IMR-90 (cell line): Measurements from ENCODE around the gene SYAP1. TPM values are rescaled to one million over a fixed set of nuclear protein-coding genes. Genes with fewer than 3 reads are reported as not detected.

ENCODE experiments used
- ATAC-seq: fragments of 200-7000 bp; cut with Tn5 transposase; 2 replicates; pipeline ENCODE4 v1.9.1; 2020; ENCODE audit warnings: low read depth, mild to moderate bottlenecking, moderate library complexity
- BruUV-seq: library from RNA; stranded (reverse); fragments of 400-500 nt; replicated peaks from 2 replicates; lab custom pipeline; 2021; lab: Mats Ljungman, UMichigan
- CTCF ChIA-PET: fragments of 300-600 bp; formaldehyde crosslinking; extraction: SDS; loops from one replicate; lab custom pipeline; 2021; ENCODE audit warnings: antibody characterized with exemption; lab: Yijun Ruan, JAX
- POLR2A ChIA-PET: fragments of 300-600 bp; sonication (Branson Sonifier 250); formaldehyde crosslinking; loops from one replicate; lab custom pipeline; 2022; ENCODE audit warnings: antibody characterized with exemption; ENCODE audit not compliant: unreplicated experiment; lab: Charles Lee
- DNase-seq: peaks from one replicate; pipeline ENCODE4 v3.0.0; 2013
- H2AFZ ChIP-seq: replicated peaks from 2 replicates; pipeline ENCODE3; 2013; ENCODE audit warnings: low read length, mild to moderate bottlenecking; ENCODE audit not compliant: poor library complexity
- H2AK5ac ChIP-seq: 2 replicates; pipeline ENCODE4 v1.6.1; 2013; ENCODE audit warnings: low read depth, low read length, inconsistent platforms
- H2AK9ac ChIP-seq: replicated peaks from 2 replicates; pipeline ENCODE3; 2013; ENCODE audit warnings: mild to moderate bottlenecking, low read depth, low read length, moderate library complexity; ENCODE audit not compliant: poor library complexity
- H2BK120ac ChIP-seq: 2 replicates; pipeline ENCODE4 v1.6.1; 2013; ENCODE audit warnings: low read depth, low read length, inconsistent platforms
- H2BK15ac ChIP-seq: 3 replicates; pipeline ENCODE4 v1.6.1; 2013; ENCODE audit warnings: low read depth, low read length, inconsistent platforms
- H2BK20ac ChIP-seq: 2 replicates; pipeline ENCODE4 v1.6.1; 2013; ENCODE audit warnings: low read depth, mild to moderate bottlenecking, inconsistent platforms, low read length, moderate library complexity
- H2BK5ac ChIP-seq: 2 replicates; pipeline ENCODE4 v1.6.1; 2013; ENCODE audit warnings: mild to moderate bottlenecking, low read depth, low read length, inconsistent platforms; ENCODE audit not compliant: poor library complexity, severe bottlenecking
- H3K14ac ChIP-seq: replicated peaks from 2 replicates; pipeline ENCODE4 v1.6.1; 2013; ENCODE audit warnings: low read depth, low read length, inconsistent platforms
- H3K18ac ChIP-seq: 2 replicates; pipeline ENCODE4 v1.6.1; 2013; ENCODE audit warnings: low read depth, low read length, control low read depth
- H3K23ac ChIP-seq: 2 replicates; pipeline ENCODE4 v1.6.1; 2013; ENCODE audit warnings: low read depth, low read length, inconsistent platforms
- H3K27ac ChIP-seq: 2 replicates; pipeline ENCODE4 v1.5.1; 2013; ENCODE audit warnings: mild to moderate bottlenecking, control low read depth, low read length; ENCODE audit not compliant: insufficient read depth
- H3K27me3 ChIP-seq: 2 replicates; pipeline ENCODE4 v1.6.1; 2013; ENCODE audit warnings: low read length; ENCODE audit not compliant: control insufficient read depth, insufficient read depth
- H3K36me3 ChIP-seq: 2 replicates; pipeline ENCODE4 v1.6.1; 2013; ENCODE audit warnings: low read length, mixed read lengths; ENCODE audit not compliant: control insufficient read depth, insufficient read depth
- H3K4ac ChIP-seq: 2 replicates; pipeline ENCODE4 v1.6.1; 2013; ENCODE audit warnings: low read depth, low read length, inconsistent platforms
- H3K4me1 ChIP-seq: 2 replicates; pipeline ENCODE4 v1.6.1; 2013; ENCODE audit warnings: low read length, mixed read lengths; ENCODE audit not compliant: control insufficient read depth, insufficient read depth
- H3K4me2 ChIP-seq: 2 replicates; pipeline ENCODE4 v1.6.1; 2013; ENCODE audit warnings: low read depth, mild to moderate bottlenecking, control low read depth, low read length, moderate library complexity
- H3K4me3 ChIP-seq: 2 replicates; pipeline ENCODE4 v1.5.1; 2013; ENCODE audit warnings: low read depth, mild to moderate bottlenecking, control low read depth, low read length, moderate library complexity; ENCODE audit not compliant: insufficient read depth
- H3K56ac ChIP-seq: 2 replicates; pipeline ENCODE4 v1.6.1; 2013; ENCODE audit warnings: low read length, inconsistent platforms; ENCODE audit not compliant: insufficient read depth; ENCODE audit errors: extremely low read depth
- H3K79me1 ChIP-seq, 2 experiments: 2 replicates each; pipeline ENCODE4 v1.6.1; 2013; ENCODE audit warnings: low read length in 2 of 2, inconsistent platforms in 1 of 2, low read depth in 1 of 2
- H3K9ac ChIP-seq: 2 replicates; pipeline ENCODE4 v1.6.1; 2013; ENCODE audit warnings: low read depth, low read length, control low read depth
- H3K9me1 ChIP-seq: 2 replicates; pipeline ENCODE4 v1.6.1; 2013; ENCODE audit warnings: low read length, inconsistent platforms; ENCODE audit not compliant: insufficient read depth
- H3K9me3 ChIP-seq: 2 replicates; pipeline ENCODE4 v1.6.1; 2013; ENCODE audit warnings: low read length; ENCODE audit not compliant: control insufficient read depth, insufficient read depth
- H4K20me1 ChIP-seq: 2 replicates; pipeline ENCODE4 v1.6.1; 2013; ENCODE audit warnings: low read length, inconsistent platforms; ENCODE audit not compliant: insufficient read depth
- H4K5ac ChIP-seq: 2 replicates; pipeline ENCODE4 v1.6.1; 2013; ENCODE audit warnings: mild to moderate bottlenecking, low read depth, low read length, control low read depth
- H4K8ac ChIP-seq, 2 experiments: 2 replicates each; pipeline ENCODE4 v1.6.1; 2013; ENCODE audit warnings: low read depth in 2 of 2, low read length in 2 of 2, control low read depth in 1 of 2, inconsistent platforms in 1 of 2
- H4K91ac ChIP-seq: 2 replicates; pipeline ENCODE4 v1.6.1; 2013; ENCODE audit warnings: low read depth, low read length, inconsistent platforms; ENCODE audit not compliant: insufficient read depth
- BHLHE40 ChIP-seq: fragments of 150-350 bp; IDR thresholded peaks from 2 replicates; pipeline ENCODE4 v1.6.1; 2016; ENCODE audit warnings: mild to moderate bottlenecking, low read depth, low read length
- CTCF ChIP-seq: conservative IDR thresholded peaks from 2 replicates; pipeline ENCODE4 v1.5.1; 2012; ENCODE audit warnings: mild to moderate bottlenecking, low read depth, low read length, improper control_type of control experiment
- MAFK ChIP-seq: IDR thresholded peaks from 2 replicates; pipeline ENCODE4 v1.6.1; 2012; ENCODE audit warnings: low read depth, low read length, improper control_type of control experiment
- MXI1 ChIP-seq: IDR thresholded peaks from 2 replicates; pipeline ENCODE4 v1.6.1; 2012; ENCODE audit warnings: low read depth, mild to moderate bottlenecking, low read length, moderate library complexity, borderline replicate concordance
- NFE2L2 ChIP-seq: fragments of 150-350 bp; IDR thresholded peaks from 2 replicates; pipeline ENCODE4 v1.6.1; 2016; ENCODE audit warnings: low read depth, mild to moderate bottlenecking, low read length
- RAD21 ChIP-seq: IDR thresholded peaks from 2 replicates; pipeline ENCODE4 v1.6.1; 2012; ENCODE audit warnings: low read length, improper control_type of control experiment
- RFX5 ChIP-seq: IDR thresholded peaks from 2 replicates; pipeline ENCODE4 v1.8.0; 2012; ENCODE audit warnings: low read depth, mild to moderate bottlenecking, low read length, moderate library complexity
- WGBS, 2 experiments: methylation state at CpG; one replicate each; pipeline versions ENCODE4 v1.1.5 to v1.1.7; 2013; ENCODE audit warnings: missing lambda C conversion rate in 2 of 2; ENCODE audit not compliant: insufficient read length in 1 of 2; ENCODE audit errors: extremely low coverage in 2 of 2; 5-methylcytosine and 5-hydroxymethylcytosine counted together
- dilution Hi-C: fragments of 300-500 bp; cut with HindIII; formaldehyde crosslinking; loops from one replicate; pipeline ENCODE4 v1.14.3; 2018; ENCODE audit warnings: low sequenced_read_pairs; ENCODE audit not compliant: unreplicated experiment
- in situ Hi-C: fragments of 300-500 bp; cut with MboI; formaldehyde crosslinking; loops from 3 replicates; pipeline ENCODE4 v1.14.3; 2019; ENCODE audit warnings: low sequenced_read_pairs, inconsistent platforms, mixed read lengths
- intact Hi-C: fragments of 100-400 bp; cut with micrococcal nuclease; formaldehyde crosslinking; loops from 2 replicates; pipeline ENCODE4 v1.10.0; 2022
- polyA plus RNA-seq, 3 experiments: library from polyadenylated mRNA; depleted of rRNA; stranded (reverse); fragments of >200 nt; gene quantifications; 2 replicates each; pipeline ENCODE4 v1.2.3, GENCODE V29; 2012; ENCODE audit warnings: low replicate concordance in 1 of 3
- total RNA-seq: library from RNA; depleted of rRNA; stranded (reverse); fragments of >200 nt; gene quantifications from 2 replicates; pipeline ENCODE4 v1.2.3, GENCODE V29; 2012

The SYAP1 gene
- total and polyA plus RNA-seq, 2 of the 4 experiments (the other 2 are of a cell fraction), result 17.7 to 35.0 TPM

DNA sequence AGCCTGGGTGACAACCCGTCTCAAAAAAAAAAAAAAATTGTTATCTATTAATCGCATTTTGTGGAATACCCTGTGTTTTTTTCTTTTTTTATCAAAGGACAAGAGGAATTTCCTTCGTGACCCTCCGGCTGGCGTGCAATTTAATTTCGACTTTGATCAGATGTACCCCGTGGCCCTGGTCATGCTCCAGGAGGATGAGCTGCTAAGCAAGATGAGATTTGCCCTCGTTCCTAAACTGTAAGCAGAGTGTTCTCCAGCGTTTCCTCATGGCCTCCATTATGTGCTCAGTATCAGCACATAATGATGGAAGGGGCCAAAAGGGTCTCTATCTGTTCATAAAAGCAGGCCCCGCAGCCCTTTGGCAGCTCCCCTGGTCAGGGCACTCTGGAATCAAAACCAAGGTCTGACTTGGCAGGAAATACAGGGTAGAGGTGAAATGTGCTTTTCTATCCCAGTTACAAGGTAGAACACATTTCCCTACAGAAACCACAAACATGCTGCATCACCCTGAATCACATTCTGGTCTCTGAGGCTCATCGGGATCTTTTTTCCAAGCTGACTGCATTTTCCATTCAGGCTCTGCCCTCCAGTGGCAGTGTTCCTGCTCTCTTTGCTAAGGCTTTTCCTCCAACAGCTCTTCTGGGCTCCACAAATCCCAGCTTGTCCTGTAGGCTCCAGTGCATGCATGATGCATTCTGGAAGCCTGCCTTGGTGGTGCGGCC, 24.4 kb downstream of the SYAP1 start:
- BruUV-seq, result no TSS peak
- no peak overlapping the region for H3K18ac ChIP-seq
- no peak overlapping the region for H4K91ac ChIP-seq
- no peaks in the 10 kb centered on the region for H3K4me1 ChIP-seq
- in situ Hi-C loops, result no loop called here
- H4K20me1 ChIP-seq, result peaks cover 3% of the 10 kb centered on the region; the same call in 1 of the 2 replicates
- no peak overlapping the region for H2AFZ ChIP-seq
- no peak overlapping the region for H2AK9ac ChIP-seq
- no peak overlapping the region for H3K4me3 ChIP-seq
- H3K14ac ChIP-seq, result no peak overlapping the region
- no peak overlapping the region for H4K5ac ChIP-seq
- dilution Hi-C loops, result no loop called here
- H3K9ac ChIP-seq, result no peak overlapping the region
- intact Hi-C loops, result no loop called here
- no peak overlapping the region for H3K27ac ChIP-seq
- peaks cover 0 to 6% of the 10 kb centered on the region in 2 experiments; a peak in 2 of 4 replicates for H3K79me1 ChIP-seq
- H2BK120ac ChIP-seq, result no peak overlapping the region
- no peak overlapping the region for H2BK20ac ChIP-seq
- H2AK5ac ChIP-seq, result no peak overlapping the region; the same call in 1 of the 2 replicates
- WGBS, 2 experiments, result 92% methylated on average over 4 of the region's 12 CpGs; no CpG with 5 or more reads in 1 of the 2 experiments
- ATAC-seq, result peak; percentile 93
- H4K8ac ChIP-seq, result peak overlapping the region in 1 of 2 experiments; percentile 15; a peak in 1 of 4 replicates
- no peaks in the 10 kb centered on the region for H3K9me3 ChIP-seq
- no peaks in the 10 kb centered on the region for H3K27me3 ChIP-seq
- H3K4me2 ChIP-seq, result no peak overlapping the region
- peak; percentile 92 for DNase-seq
- H3K36me3 ChIP-seq, result peaks cover 44% of the 10 kb centered on the region
- no peak overlapping the region for H3K56ac ChIP-seq
- peak overlapping the region; percentile 5 for H2BK5ac ChIP-seq
- no peaks in the 10 kb centered on the region for H3K9me1 ChIP-seq
- TF ChIP-seq MAFK (peak; percentile 43; the same call in 1 of the 2 replicates), RFX5 (no peak), RAD21 (peak; percentile 65), NFE2L2 (peak; percentile 87), CTCF (peak; percentile 57), MXI1 (peak; percentile 36; the same call in 1 of the 2 replicates), BHLHE40 (no peak)
- ChIA-PET POLR2A (no interaction called here), CTCF (interaction anchor here (1.6 kb wide), 2 partner anchors 9 to 10 kb away, joined by 4 to 5 read pairs; no protein-coding TSS in a partner anchor)
- H2BK15ac ChIP-seq, result no peak overlapping the region
- peak overlapping the region; percentile 11; the same call in 1 of the 2 replicates for H3K4ac ChIP-seq
- no peak overlapping the region for H3K23ac ChIP-seq
